RPMI8226 (cell line): ENCODE results near the gene KSR1.
"Not testable (repeated sequence)": the region's sequence is repeated elsewhere in the genome, so short reads cannot be mapped to it uniquely, and the experiment has no call there.

ENCODE experiments used
- DNase-seq: peaks from one replicate; pipeline ENCODE4 v3.0.0-alpha.2; 2015

KSR1 gene

GRCh38 chr17:27427166-27427862 is 28.9 kb upstream of the KSR1 start:
- not testable (repeated sequence) for DNase-seq

- no peak for DNase-seq
Measured at GRCh38 chr17:27428781-27429505, 27.3 kb upstream of the KSR1 start.

- no peak for DNase-seq
Measured at GRCh38 chr17:27429666-27430382, 26.4 kb upstream of the KSR1 start.

GRCh38 chr17:27430383-27430840 is 25.8 kb upstream of the KSR1 start:
- no peak for DNase-seq

GRCh38 chr17:27430882-27431491 is 25.3 kb upstream of the KSR1 start:
- DNase-seq, result no peak

- DNase-seq, result no peak
Measured at GRCh38 chr17:27433521-27433920, 22.7 kb upstream of the KSR1 start.

GRCh38 chr17:27435431-27436070 is 20.7 kb upstream of the KSR1 start:
- not testable (repeated sequence) for DNase-seq

GRCh38 chr17:27438348-27438998 is 17.8 kb upstream of the KSR1 start:
- no peak for DNase-seq

GRCh38 chr17:27439342-27439741 is 16.9 kb upstream of the KSR1 start:
- no peak for DNase-seq

GRCh38 chr17:27442702-27443101 is 13.5 kb upstream of the KSR1 start:
- DNase-seq, result no peak

- no peak for DNase-seq
Measured at GRCh38 chr17:27443491-27443890, 12.8 kb upstream of the KSR1 start.

- no peak for DNase-seq
Measured at GRCh38 chr17:27445971-27446370, 10.3 kb upstream of the KSR1 start.

- no peak for DNase-seq
Measured at GRCh38 chr17:27446569-27447301, 9.5 kb upstream of the KSR1 start.

- not testable (repeated sequence) for DNase-seq
Measured at GRCh38 chr17:27448534-27448933, 7.7 kb upstream of the KSR1 start.

GRCh38 chr17:27449541-27449940 is 6.7 kb upstream of the KSR1 start:
- DNase-seq, result no peak

- DNase-seq, result no peak
Measured at GRCh38 chr17:27449988-27450387, 6.3 kb upstream of the KSR1 start.

GRCh38 chr17:27450416-27450815 is 5.8 kb upstream of the KSR1 start:
- DNase-seq, result no peak

- no peak for DNase-seq
Measured at GRCh38 chr17:27451906-27452305, 4.3 kb upstream of the KSR1 start.

GRCh38 chr17:27452828-27453227 is 3.4 kb upstream of the KSR1 start:
- DNase-seq, result no peak

GRCh38 chr17:27453471-27453870 is 2.8 kb upstream of the KSR1 start:
- no peak for DNase-seq

- no peak for DNase-seq
Measured at GRCh38 chr17:27454089-27454488, 2.2 kb upstream of the KSR1 start.
